AG04449 (cell line): ENCODE results near the gene CREB3L2.

Experiments used
- CTCF ChIA-PET: fragments of 350-600 bp; formaldehyde crosslinking; extraction: SDS; loops from one replicate; lab custom pipeline; 2021; ENCODE audit warnings: antibody characterized with exemption; lab: Yijun Ruan, JAX
- POLR2A ChIA-PET: fragments of 400-600, 350-600 bp; formaldehyde crosslinking; extraction: SDS; loops from one replicate; lab custom pipeline; 2020; ENCODE audit warnings: antibody characterized with exemption, inconsistent platforms; lab: Yijun Ruan, JAX
- DNase-seq: peaks from one replicate; pipeline ENCODE4 v3.0.0-alpha.2; 2010; ENCODE audit warnings: low read depth, low spot score
- H3K4me3 ChIP-seq: 2 replicates; pipeline ENCODE4 v1.5.1; 2011; ENCODE audit warnings: low read depth, mild to moderate bottlenecking, control low read depth, low read length
- CTCF ChIP-seq: IDR thresholded peaks from one replicate; pipeline ENCODE4 v1.5.1; 2011; ENCODE audit warnings: mild to moderate bottlenecking, moderate library complexity, low read length, control low read depth, inconsistent platforms; ENCODE audit not compliant: insufficient read depth; ENCODE audit errors: missing control alignments

CREB3L2 gene

GRCh38 chr7:138027100-138027499, 25.2 kb upstream of the CREB3L2 start:
- CTCF ChIA-PET: interaction anchor here (1.2 to 2.0 kb wide), 2 partner anchors 19 to 25 kb away, joined by 4 to 6 read pairs; partner anchors contain the start of gene CREB3L2
- no peak for TF ChIP-seq CTCF
- no peak for DNase-seq
- no peak overlapping the region for H3K4me3 ChIP-seq
- POLR2A ChIA-PET: no interaction called here

- DNase-seq: no peak
- ChIA-PET CTCF (interaction anchor here (1.8 kb wide), 1 partner anchor 18 kb away, joined by 5 read pairs; no protein-coding TSS in a partner anchor), POLR2A (no interaction called here)
- no peak overlapping the region for H3K4me3 ChIP-seq
- TF ChIP-seq CTCF: no peak
Observed at GRCh38 chr7:138025215-138026186, 23.6 kb upstream of the CREB3L2 start.

- no peak overlapping the region for H3K4me3 ChIP-seq
- no peak for TF ChIP-seq CTCF
- ChIA-PET POLR2A (no interaction called here), CTCF (interaction anchor here (1.8 to 1.9 kb wide), 2 partner anchors 16 to 17 kb away, joined by 5 to 6 read pairs; no protein-coding TSS in a partner anchor)
- DNase-seq: no peak
Observed at GRCh38 chr7:138024765-138025164, 22.9 kb upstream of the CREB3L2 start.

- TF ChIP-seq CTCF: no peak
- no peak for DNase-seq
- no peak overlapping the region for H3K4me3 ChIP-seq
- CTCF ChIA-PET: interaction anchor here (1.8 to 1.9 kb wide), 2 partner anchors 15 to 17 kb away, joined by 5 to 6 read pairs; no protein-coding TSS in a partner anchor
- POLR2A ChIA-PET: no interaction called here
Observed at GRCh38 chr7:138024343-138024691, 22.4 kb upstream of the CREB3L2 start.

GRCh38 chr7:138023618-138024342, 21.9 kb upstream of the CREB3L2 start:
- CTCF ChIA-PET: interaction anchor here (1.8 to 2.8 kb wide), 3 partner anchors 15 to 21 kb away, joined by 5 to 7 read pairs (median 6); partner anchors contain the start of gene CREB3L2
- no peak for DNase-seq
- no peak for TF ChIP-seq CTCF
- POLR2A ChIA-PET: interaction anchor here (0.6 kb wide), 1 partner anchor 121 kb away, joined by 3 read pairs; no protein-coding TSS in a partner anchor
- no peak overlapping the region for H3K4me3 ChIP-seq

GRCh38 chr7:138021889-138022288, 20.0 kb upstream of the CREB3L2 start:
- ChIA-PET POLR2A (interaction anchor here (0.7 kb wide), 1 partner anchor 460 kb away, joined by 3 read pairs; no protein-coding TSS in a partner anchor), CTCF (interaction anchor here (2.8 kb wide), 1 partner anchor 20 kb away, joined by 7 read pairs; the partner anchor contains the start of gene CREB3L2)
- no peak for TF ChIP-seq CTCF
- no peak overlapping the region for H3K4me3 ChIP-seq
- no peak for DNase-seq
